WI38 (cell line): Measurements from ENCODE around the gene NDUFB3.
"Not testable (repeated sequence)": the region's sequence is repeated elsewhere in the genome, so short reads cannot be mapped to it uniquely, and the experiment has no call there.

Experiments
- H3K4me3 ChIP-seq: 2 replicates; pipeline ENCODE4 v1.5.1; 2011; ENCODE audit warnings: low read depth, mild to moderate bottlenecking, control low read depth, low read length
- CTCF ChIP-seq: IDR thresholded peaks from 2 replicates; pipeline ENCODE4 v1.5.1; 2012; ENCODE audit warnings: low read depth, mild to moderate bottlenecking, control low read depth, low read length

NDUFB3 gene

GRCh38 chr2:201049455-201049854, 22.3 kb upstream of the NDUFB3 start:
- no peak overlapping the region for H3K4me3 ChIP-seq
- TF ChIP-seq CTCF: no peak

GRCh38 chr2:201057087-201057521, 14.7 kb upstream of the NDUFB3 start:
- no peak overlapping the region for H3K4me3 ChIP-seq
- TF ChIP-seq CTCF: no peak

GRCh38 chr2:201057715-201058248, 14.0 kb upstream of the NDUFB3 start:
- TF ChIP-seq CTCF: no peak
- H3K4me3 ChIP-seq: no peak overlapping the region

DNA sequence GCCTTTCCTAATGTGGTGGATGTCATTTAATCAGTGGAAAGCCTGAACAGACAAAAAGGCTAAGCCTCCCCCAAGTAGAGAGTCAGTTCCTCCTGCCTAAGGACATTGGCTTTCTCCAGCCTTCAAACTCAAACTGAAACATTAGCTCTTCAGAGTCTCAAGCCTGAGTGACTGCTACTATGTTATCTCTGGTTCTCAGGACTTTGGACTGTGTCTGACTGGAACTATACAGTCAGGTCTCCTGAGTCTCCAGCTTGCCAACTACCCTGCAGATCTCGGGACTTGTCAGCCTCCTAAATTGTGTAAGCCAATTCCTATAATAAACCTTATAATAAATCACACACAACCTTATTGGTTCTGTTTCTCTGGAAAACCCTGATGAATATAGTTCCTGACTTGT, 12.9 kb upstream of the NDUFB3 start:
- TF ChIP-seq CTCF: no peak
- no peak overlapping the region for H3K4me3 ChIP-seq

DNA sequence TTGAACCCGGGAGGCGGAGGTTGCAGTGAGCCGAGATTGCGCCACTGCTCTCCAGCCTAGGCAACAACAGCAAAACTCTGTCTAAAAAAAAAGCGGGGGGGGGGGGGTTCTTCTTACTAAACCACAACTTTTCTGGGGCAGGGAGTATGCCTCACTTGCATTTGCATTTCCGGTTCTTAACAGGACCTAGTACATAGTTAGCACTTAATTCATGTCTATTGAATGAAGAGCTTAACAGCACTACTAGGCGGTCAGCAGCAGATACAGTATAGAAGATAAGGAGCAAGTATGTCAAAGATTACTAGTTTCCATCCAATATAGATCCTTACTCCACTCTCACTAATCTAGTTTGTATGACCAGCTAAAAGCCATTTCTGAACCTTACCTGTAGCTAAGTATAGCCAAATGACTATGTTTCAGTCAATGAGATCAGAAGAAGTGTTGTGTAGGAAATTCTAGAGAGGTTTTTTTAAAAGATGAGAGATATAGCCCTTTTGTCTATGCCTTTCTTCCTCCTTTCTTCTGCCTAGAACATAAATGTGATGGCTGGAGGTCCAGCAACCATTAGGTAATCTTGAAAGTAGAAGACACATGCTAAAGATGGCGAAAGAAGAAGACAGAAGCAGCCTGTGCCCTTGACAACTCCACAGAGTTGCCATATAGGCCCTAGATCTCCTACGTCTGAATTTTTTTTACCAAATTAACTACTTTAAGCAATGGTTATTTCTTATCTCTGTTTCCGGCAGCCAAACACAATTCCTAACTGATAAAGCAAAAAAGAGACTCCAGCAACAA, 11.6 kb upstream of the NDUFB3 start:
- no peak for TF ChIP-seq CTCF
- H3K4me3 ChIP-seq: no peak overlapping the region

- H3K4me3 ChIP-seq: not testable (repeated sequence)
Measured at GRCh38 chr2:201063516-201063915, 8.3 kb upstream of the NDUFB3 start.

- no peak for TF ChIP-seq CTCF
- H3K4me3 ChIP-seq: no peak overlapping the region
Measured at GRCh38 chr2:201064797-201065329, 6.9 kb upstream of the NDUFB3 start.
